ENCODE measurements around the gene DST.
"Not testable (repeated sequence)": the region's sequence is repeated elsewhere in the genome, so short reads cannot be mapped to it uniquely, and the experiment has no call there.

Gene DST

DNA sequence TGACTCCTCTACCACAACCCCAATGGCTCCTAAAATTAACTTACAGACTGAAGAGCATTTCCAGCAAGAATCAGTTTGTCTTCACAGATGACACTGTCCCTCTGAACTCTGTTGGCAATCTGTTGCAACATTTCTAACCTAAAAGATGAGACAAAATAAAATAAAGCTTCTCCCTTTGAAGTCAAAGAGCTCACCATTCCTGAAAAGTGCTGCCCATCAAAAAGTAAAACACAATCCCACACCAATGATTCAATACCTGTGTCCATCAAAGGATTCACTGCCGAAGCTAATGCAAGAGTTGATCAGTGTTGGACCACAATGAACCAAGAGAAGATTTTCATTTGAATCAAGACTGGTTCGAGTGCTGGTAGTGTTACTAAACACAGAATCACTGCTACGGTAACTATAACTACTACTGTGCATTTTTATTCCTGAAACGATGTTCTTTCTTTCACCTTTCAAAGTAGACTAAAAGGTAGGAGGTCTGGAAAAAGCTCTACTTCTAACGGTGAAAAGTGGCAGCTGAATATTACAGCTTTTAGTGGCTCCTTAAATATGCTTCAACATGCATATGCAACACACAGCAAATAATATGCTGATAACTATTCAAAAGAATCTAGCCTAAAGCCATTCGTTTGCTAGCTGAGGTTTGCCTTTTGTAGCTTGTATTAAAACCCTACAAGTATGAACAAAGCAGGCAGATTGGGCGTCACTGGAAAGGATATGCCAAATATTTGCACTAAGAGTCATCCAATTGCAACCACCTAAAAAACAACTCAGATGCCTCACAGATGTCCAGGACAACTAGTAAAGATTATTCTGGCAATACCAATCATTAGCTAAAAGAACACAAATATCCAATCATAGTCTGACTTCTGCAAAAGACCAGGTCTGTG, at the start of gene DST:
TSS of gene DST (minus strand) at position 524 of the 896 bp plus-strand sequence.
- no peak for DNase-seq

DNA sequence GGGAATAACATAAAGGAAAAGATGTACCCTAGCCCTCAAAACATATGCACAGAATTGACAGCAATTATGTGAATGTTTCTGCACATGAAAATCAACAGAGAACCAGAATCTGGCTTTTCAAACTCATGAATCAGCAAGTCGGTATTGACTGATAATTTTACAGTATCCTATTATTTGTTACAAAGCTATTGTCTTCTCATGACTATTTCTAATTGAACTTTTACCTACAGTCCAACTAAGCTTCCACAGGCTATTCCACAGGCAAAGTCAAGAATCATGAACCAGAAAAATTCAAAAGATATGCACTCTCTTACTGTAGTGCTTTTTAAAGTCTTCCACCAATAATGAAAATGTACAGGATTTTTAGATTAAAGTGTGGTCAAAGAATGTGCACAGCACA, 49.1 kb upstream of the DST start:
- no peak for DNase-seq

DNA sequence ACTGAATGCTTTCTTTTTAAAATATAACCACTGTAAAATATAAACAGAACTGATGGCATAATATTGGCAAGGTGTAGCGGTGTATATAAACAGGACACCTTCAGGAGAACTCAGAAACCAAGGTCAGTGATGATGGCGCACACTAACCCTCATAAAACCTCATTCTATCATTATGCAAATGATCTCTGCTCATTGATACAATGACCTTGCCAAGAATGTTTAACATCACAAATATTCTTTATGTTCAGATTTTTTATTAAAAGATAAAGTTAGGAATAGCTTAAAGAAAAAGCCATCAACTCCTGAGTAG, 48.6 kb upstream of the DST start:
- DNase-seq, result no peak

DNA sequence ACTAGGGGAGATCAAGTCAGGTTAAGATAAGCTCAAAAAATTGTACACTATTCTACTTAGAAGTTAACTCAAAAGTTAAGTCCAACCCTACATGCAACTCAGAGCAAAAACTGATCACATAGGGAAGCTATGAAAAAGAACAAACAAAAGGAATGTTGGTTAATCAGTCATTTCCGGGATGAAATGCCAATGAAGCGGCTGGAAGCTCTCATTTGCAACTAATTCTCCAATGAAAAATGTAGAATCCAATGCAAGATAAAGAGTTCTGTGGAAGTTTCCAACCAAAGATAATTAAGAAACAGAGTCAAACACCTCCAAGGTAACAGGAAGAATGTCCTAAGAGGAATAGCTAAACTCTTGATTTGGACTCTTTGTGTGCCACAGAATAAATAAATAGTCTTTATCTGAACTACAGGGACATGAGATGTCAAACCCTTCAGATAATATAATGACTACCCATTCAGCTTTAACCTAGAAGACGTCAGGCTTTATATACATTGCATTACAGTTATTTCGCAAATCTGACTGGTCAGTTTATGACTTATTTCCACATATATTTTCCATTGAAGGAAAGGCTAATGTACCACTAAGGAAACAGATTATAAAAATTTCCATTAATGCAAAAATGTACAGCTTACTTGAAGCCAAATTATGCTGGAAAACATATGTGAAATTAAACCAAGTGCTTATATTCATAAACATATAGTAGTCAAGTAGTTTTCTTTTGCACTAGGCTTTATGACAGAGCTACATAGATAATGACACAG, 48.0 kb upstream of the DST start:
- no peak for DNase-seq

DNA sequence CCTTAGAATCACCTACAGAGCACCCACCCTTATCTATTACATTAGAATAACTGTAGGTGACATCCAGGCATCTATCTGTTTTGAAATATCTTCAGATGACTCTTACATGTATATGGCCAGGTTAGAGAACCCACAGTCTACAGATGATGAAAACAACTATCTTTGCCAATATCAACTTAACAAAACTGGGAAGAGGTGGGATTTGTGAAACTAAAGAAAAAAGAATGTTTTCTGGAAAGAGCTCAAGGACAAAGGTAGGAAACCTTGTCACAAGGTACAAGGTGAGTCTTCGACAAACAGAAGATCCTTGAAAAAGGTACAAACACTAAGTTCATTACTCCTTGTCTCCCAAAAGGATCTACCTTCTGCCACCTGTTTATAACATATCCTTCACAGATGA, 47.0 kb upstream of the DST start:
- no peak for DNase-seq

DNA sequence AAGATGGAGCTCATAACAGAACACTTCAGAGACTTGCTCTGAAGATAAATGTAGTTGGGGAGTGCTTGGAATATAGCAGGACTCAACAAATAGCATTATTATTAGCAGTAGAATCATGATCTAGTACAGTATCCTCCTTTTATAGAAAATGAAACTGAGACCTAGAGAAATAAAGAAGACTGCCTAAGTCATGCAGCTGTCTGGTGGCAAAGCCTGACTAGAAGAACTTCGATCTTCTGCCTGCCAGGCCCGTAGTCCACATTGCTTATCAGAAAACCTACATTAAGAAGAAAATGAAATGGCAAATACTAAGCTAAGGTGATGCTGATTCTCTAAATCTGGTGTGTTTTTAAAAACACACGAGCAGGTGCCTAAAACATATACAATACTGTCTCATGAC, 46.4 kb upstream of the DST start:
- DNase-seq, result no peak

DNA sequence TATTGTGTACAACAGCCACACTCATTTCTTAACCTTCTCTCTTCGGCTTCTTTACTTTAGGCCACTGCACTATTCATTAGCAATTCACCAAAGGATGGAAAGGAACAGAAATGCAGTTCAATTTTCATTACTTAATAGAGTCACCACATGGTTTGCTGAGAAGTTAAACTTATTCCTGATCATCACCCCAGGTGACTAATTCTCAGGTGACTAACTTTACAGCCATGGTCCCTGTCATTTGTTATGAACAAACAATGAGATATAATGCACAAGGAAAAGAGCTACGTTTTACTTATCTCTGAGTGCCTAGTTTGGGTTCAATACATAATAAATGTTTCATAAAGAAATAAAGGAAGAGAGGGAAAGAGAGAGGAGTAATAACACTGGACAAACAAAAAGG, 45.8 kb upstream of the DST start:
- DNase-seq, result no peak

DNA sequence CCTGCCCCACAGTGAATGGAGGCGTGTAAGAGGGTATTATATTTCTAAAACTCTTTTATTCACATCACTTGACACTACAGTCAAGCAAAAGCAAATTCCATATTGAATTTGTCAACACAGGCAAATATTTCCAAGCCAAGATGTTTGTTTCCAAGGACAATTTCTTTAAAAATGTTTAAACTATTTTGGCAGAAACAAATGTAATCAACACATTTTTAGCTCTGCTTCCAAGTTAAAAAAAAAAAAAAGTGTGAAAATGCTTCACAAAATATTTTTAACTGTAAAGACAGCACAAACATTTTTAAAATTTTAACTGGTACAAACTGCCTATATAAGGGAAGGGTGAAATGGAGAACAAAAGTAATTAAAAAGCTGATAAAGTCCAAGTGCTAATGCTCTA, 44.9 kb upstream of the DST start:
- DNase-seq, result no peak

DNA sequence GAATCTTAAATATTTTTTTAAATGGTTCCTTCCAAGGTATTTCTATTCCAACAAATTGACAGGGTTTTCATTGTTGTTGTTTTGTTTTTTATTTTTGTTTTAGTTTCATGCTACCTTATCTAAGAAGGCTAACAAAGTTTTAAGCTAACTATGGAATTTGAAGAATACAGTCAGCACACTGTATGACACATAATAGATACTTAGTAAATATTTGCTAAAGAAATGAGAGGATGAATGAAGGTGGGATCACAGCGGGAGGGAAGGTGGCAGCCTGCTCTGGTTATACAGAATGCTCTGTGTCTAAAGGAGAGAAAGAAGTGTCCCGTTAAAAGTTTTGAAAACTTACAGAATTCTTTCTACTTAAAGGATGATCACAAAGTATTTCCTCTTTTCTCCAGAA, 43.7 kb upstream of the DST start:
- no peak for DNase-seq

DNA sequence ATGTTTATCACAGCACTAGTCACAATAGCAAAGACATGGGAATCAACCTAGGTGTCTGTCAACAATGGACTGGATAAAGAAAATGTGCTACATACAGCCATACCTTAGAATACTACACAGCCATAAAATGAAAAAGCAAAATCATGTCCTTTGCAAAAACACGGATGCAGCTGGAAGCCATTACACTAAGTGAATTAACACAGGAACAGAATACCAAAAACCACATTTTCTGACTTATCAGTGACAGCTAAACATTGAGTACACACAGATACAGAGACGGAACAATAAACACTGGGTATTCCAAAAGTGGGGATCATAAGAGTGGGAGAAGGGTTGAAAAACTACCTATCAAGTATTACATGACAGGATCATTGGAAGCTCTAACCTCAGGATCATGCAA, 43.3 kb upstream of the DST start:
- DNase-seq, result no peak

DNA sequence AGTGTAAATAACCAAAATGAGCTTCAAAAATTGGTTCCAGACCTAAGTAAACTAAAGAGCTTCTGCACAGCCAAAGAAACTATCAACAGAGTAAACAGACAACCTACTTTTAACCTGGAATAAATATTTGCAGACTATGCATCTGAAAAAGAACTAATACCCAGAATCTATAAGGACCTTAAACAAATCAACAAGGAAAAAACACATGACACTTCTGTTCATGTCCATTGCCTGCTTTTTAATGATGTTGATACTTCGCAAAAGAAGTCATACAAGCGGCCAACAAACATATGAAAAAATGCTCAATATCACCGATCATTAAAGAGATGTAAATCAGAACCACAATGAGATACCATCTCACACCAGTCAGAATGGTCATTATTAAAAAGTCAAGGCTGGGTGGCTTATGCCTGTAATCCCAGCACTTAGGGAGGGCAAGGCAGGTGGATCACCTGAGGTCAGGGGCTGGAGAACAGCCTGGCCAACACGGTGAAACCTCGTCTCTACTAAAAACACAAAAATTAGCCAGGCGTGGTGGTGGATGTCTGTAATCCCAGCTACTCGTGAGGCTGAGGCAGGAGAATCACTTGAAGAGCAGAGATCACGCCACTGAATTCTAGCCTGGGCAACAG, 42.5 kb upstream of the DST start:
- no peak for DNase-seq

DNA sequence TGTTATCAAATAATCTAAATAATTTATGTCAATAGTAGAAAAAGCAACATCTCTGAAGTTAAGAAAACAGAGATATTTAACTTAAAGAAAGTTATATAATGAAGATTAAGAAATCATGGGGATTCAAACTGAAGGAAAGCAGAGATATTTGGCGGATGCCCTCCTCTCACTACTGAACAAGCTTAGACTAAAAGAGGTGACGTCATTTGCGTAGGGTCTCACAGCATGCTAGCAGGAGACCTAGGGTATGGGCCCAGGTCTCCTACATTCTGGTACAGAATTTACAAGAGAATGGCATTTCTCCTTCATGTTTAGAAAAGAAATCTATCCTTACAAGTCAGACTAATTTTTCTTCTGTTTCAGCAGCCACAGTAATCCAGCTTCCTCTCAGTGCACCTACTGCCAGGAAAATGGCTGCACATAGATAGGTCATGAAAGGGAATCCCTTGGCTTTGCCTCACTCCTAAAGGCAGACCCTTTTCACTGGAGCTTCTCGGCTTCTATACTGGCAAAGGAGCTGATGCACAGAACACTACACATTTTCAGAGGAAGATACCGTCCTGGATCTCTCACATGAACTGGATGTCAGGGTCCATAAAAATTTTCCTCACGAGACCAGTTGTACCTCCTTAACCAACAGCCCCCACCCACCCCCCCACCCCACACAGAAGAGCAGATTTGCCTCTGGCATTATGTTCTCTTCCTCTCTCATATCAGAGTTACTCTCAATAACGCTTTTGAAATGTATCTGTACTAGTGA, 41.8 kb upstream of the DST start:
- DNase-seq, result no peak

DNA sequence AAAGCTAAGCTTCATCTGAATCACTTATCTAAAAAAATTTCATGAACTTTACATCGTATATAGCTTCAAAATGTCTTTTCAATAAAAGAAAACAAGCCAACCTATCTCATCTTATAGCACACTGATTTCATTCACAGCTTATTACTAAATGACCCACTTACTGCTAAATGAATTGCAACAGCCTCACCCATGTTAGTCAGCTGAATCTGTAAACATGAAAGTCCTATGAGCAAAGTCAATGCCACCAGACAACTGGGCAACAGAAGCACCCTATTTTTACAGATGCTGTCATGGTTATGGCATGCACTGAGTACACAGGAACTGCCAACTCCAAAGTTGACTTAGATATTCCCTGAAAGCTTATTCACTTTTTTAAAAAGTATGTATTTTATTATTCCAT, 41.2 kb upstream of the DST start:
- no peak for DNase-seq

DNA sequence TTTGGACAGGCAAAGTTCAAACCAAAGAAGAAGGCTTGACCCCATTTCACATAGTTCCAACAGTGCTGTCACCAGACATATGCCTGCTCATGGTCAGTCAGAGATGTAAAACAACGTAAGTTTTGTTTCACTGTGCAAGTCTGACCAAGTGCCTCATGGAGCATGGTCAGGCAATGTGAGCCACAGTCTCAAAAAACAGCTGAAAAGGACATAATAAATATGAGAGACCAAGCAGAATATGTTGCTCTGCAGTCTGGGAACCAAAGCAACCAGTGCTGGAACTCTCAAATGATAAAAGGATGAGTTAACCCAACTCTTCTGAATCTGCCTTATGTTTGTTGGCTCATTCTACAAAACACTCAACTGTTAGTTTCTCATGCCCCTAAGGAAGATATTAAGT, 39.9 kb upstream of the DST start:
- DNase-seq, result no peak

DNA sequence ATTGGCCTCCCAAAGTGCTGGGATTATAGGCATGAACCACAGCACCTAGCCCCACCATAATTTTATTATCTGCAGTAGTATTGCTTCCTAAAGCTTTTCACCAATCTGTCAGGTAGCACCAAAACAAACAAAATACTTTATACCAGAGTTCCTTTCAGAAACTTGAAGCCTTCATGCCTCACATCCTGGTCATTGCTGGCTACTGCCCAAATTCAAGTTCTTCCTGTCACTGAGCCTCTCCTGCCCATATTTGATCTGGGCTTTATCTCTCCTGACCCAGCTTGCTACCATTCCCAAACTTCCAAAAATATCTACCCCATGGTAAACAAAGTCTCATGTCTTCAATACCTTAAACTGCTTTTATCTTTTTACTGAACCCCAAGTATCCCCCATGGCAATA, 34.9 kb upstream of the DST start:
- DNase-seq, result no peak

DNA sequence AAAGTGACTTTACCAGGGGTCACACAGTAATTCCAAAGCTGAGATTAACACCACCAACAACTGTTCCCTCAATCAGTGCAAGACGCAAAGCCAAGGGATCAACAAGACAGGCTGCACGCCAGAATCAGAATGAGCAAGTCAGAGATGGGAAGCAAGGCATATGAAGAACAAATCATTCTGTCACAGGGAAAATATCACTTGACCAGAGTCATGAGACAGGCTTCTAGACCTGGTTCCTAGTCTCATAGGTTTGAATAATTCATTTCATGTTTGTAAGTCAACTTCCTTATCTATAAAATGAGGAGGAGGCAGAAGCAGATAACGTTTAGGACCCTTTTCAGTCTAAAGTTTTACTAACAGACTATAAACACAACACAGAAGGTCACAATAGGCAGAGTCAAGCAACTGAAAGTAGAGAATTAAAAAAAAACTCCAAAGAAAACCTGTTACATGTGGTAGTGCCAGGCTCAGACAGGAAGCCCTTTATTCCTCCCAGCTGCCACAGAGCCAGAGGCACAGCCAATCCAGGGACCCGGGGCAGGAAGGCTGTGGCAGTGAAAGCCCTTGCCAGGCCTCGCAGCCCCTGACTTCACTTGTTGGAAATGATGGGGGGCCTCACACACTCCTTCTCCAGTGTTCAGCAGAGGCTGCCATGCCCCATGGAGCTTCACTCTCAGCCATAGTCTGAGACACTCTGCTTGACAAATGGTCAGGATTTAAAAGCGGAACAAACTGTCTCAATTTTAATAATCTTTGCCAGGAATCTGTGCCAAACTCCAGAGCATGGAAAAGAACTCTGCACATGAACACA, 29.2 kb upstream of the DST start:
- no peak for DNase-seq

DNA sequence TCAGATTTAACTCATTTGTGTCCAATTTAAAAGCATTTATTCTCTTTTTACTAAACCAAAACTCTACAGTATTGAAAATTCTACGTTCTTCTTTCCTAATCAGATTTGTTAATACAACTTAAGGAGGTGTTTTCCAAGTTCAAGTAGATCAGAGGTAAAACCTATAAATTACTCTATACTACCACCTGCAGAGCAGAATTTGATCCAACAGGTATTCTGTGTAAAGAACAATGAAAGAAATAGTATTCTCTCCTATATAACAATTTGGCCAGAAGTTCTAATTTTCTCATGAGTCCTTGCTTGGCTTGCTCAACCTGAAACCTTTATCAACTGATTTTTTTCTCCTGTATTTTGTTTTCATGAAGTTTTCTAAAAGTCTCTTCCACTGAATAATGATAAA, 28.5 kb upstream of the DST start:
- no peak for DNase-seq

DNA sequence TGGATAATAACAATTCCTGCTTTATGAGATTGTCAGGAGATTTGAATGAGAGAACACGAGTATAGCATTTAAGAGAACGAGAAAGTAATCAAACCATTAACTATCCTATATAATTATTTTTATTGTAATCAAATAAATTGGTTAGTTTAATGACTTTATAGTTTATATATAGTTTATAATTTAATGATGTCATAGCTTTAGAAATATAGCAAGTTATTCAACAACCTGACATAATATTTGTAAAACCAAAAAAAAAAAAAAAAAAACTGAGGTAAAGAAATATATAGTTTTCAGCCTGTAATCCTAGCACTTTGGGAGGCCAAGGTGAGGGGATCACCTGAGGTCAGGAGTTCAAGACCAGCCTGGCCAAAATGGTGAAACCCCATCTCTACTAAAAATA, 26.4 kb upstream of the DST start:
- no peak for DNase-seq

DNA sequence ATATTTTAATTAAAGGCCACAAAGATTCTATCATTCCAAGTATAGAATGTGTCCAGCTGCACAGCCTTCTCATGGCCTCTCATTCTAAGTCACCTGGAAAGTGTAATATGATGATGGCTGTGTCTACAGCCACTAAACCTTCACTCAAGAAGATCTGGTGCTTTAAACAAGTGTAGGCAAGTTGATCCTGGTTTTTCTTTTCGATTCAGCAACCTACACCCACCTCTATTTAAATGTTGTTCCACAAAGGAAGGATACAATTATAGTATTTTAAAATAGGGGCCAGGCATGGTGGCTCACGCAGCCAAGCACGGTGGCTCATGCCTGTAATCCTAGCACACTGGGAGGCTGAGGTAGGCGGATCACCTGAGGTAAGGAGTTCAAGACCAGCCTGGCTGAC, 25.5 kb upstream of the DST start:
- no peak for DNase-seq

DNA sequence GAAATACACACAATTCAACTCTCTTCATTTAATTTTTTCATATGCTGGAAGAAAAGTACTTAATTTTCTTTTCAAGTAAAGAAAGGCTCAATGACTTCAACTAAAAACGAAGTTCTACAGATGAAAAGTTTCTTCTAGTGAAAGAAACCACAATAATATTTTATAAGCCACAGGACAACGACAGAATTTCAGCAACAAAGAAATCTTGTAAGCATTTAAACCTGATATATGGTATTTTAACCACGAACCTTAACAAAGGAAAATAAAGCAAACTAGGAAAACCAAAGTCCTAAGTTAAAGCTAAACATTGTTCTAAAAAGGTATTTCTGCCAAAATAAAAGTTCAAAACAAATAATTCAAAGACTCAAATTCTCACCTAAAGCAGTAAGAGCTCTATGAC, 24.6 kb upstream of the DST start:
- no peak for DNase-seq

DNA sequence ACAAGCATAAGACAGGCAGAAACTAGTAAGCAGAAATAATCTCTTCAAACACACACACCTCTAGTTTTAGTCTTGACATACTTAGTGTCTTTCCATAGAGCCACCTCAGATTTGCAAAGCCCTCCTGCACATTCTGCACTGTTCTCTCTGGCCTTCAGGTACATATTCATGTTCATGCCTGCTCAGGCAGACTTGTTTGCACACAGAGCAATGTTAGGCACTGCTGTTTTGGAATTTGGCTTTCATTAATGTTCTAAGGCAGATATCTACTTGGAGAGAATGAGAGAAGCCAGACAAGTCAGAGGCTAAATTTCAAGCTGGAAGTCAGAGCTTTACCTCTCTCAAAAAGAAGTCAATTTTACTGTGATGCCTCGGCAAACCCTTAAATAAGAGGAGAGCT, 21.3 kb upstream of the DST start:
- no peak for DNase-seq

DNA sequence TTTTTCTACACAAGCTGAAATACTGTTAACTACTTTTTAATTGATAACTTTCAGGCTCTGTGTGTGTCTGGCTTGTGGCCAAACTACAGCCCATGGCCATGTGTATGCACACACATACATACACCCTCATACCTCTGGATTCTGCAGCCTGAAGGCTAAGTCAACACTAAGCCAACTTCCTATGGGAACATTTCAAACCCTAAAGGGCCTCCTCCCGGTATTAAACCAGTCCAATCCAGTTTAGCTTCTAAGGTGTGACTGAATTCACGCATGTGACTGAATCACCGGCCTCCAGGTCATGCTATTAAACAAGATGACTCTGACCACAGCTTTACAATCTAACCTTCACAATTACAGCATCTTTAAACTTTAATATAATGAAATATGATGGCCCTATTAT, 20.7 kb upstream of the DST start:
- DNase-seq, result no peak

DNA sequence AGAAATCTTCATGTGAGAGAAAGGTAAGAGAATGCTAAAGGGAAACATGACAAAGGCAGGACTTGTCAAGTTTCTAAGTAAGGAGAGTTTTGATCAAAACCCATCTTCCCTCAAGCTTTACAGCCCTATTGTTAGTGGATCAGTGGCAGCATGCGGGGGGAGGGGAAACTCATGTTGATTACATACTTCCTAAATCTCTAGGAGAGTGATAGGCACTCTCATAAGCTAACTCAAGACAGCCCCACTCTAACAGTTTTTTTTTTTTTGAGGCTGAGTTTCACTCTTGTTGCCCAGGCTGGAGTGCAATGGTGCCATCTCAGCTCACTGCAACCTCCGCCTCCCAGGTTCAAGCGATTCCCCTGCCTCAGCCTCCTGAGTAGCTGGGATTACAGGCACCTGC, 18.6 kb upstream of the DST start:
- DNase-seq, result not testable (repeated sequence)

All from NCI-H2171 (cell line).